Astrocyte (in vitro differentiated cells and primary cell): ENCODE data around the gene PLPP1. TPM values are rescaled to one million over a fixed set of nuclear protein-coding genes. Genes with fewer than 3 reads are reported as not detected.

Experiments
- DNase-seq: peaks from one replicate; pipeline ENCODE4 v3.0.0-alpha.2; 2010; ENCODE audit warnings: low read depth
- FAIRE-seq: peaks from 2 replicates; lab custom pipeline; 2011; peaks lifted over from hg19 to GRCh38; lab: Jason Lieb, UNC
- H2AFZ ChIP-seq: 2 replicates; pipeline ENCODE4 v1.6.0; 2012; ENCODE audit warnings: low read depth, low read length, inconsistent platforms
- H3K27ac ChIP-seq: 2 replicates; pipeline ENCODE4 v1.5.1; 2011; ENCODE audit warnings: low read depth, low read length, inconsistent platforms
- H3K27me3 ChIP-seq: 2 replicates; pipeline ENCODE4 v1.6.0; 2011; ENCODE audit warnings: low read length, inconsistent platforms; ENCODE audit not compliant: insufficient read depth
- H3K36me3 ChIP-seq: 2 replicates; pipeline ENCODE4 v1.5.1; 2011; ENCODE audit warnings: low read length, inconsistent platforms; ENCODE audit not compliant: insufficient read depth
- H3K4me1 ChIP-seq: 2 replicates; pipeline ENCODE4 v1.5.1; 2011; ENCODE audit warnings: low read length, inconsistent platforms; ENCODE audit not compliant: insufficient read depth
- H3K4me2 ChIP-seq: 2 replicates; pipeline ENCODE4 v1.6.0; 2012; ENCODE audit warnings: low read length, inconsistent platforms
- H3K4me3 ChIP-seq: 2 replicates; pipeline ENCODE4 v1.5.1; 2011; ENCODE audit warnings: low read depth, mild to moderate bottlenecking, low read length, inconsistent platforms; ENCODE audit not compliant: insufficient read depth
- H3K79me2 ChIP-seq: 2 replicates; pipeline ENCODE4 v1.6.0; 2012; ENCODE audit warnings: mild to moderate bottlenecking, low read length, inconsistent platforms; ENCODE audit not compliant: insufficient read depth
- H3K9ac ChIP-seq: 2 replicates; pipeline ENCODE4 v1.6.0; 2012; ENCODE audit warnings: mild to moderate bottlenecking, low read length, inconsistent platforms
- H3K9me3 ChIP-seq: 2 replicates; pipeline ENCODE4 v1.5.1; 2012; ENCODE audit warnings: low read depth, mild to moderate bottlenecking, low read length, inconsistent platforms; ENCODE audit not compliant: insufficient read depth
- H4K20me1 ChIP-seq: 2 replicates; pipeline ENCODE4 v1.6.0; 2012; ENCODE audit warnings: low read length, inconsistent platforms; ENCODE audit not compliant: insufficient read depth
- H3K27ac Mint-ChIP-seq: one replicate; pipeline ENCODE4 v1.8.0; 2021; ENCODE audit warnings: mild to moderate bottlenecking, mixed read lengths; ENCODE audit not compliant: unreplicated experiment
- H3K27me3 Mint-ChIP-seq: one replicate; pipeline ENCODE4 v1.8.0; 2021; ENCODE audit warnings: low read depth, mixed read lengths; ENCODE audit not compliant: unreplicated experiment
- H3K36me3 Mint-ChIP-seq: one replicate; pipeline ENCODE4 v1.8.0; 2021; ENCODE audit warnings: low read depth, mixed read lengths; ENCODE audit not compliant: unreplicated experiment
- H3K4me1 Mint-ChIP-seq: one replicate; pipeline ENCODE4 v1.8.0; 2021; ENCODE audit warnings: low read depth, mixed read lengths; ENCODE audit not compliant: unreplicated experiment
- H3K4me3 Mint-ChIP-seq: one replicate; pipeline ENCODE4 v1.8.0; 2021; ENCODE audit warnings: mild to moderate bottlenecking, moderate library complexity, mixed read lengths; ENCODE audit not compliant: unreplicated experiment
- H3K9me3 Mint-ChIP-seq: one replicate; pipeline ENCODE4 v1.8.0; 2021; ENCODE audit warnings: mild to moderate bottlenecking, mixed read lengths; ENCODE audit not compliant: unreplicated experiment
- EZH2 ChIP-seq: IDR thresholded peaks from 2 replicates; pipeline ENCODE4 v1.6.1; 2012; ENCODE audit warnings: mild to moderate bottlenecking, low read length, inconsistent platforms; ENCODE audit not compliant: insufficient read depth
- total RNA-seq: library from RNA; stranded (reverse); gene quantifications from 2 replicates; pipeline ENCODE4 v1.2.1, GENCODE V29; 2021
- TF ChIP-seq, protein P1 (sequence below): IDR thresholded peaks from 2 replicates; pipeline ENCODE4 v1.5.1; 2011; ENCODE audit warnings: low read depth, mild to moderate bottlenecking, inconsistent platforms, low read length, moderate library complexity; ENCODE audit not compliant: insufficient read depth

Gene PLPP1
- total RNA-seq, 1 donor from 2014 or later = 56.3 TPM

DNA sequence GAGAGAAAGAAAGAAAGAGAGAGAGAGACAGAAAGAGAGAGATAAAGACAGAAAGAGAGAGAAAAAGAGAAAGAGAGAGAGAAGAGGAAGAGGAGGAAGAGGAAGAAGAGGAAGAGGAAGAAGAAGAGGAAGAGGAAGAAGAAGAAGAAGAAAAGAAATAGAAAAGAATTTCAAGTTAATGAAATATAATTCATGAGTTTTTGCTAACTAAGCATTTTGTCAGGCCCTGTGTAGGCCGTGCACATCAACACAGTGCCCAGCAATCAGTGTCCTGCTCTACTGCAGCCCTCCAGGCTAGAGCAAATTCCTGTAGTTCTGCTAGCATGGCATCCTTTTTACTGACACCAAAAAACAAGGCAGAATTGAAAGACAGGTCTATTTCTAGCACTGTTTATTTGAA, 62.1 kb downstream of the PLPP1 start:
- Histone ChIP-seq H3K79me2 (peaks cover 4% of the 10 kb centered on the region), H3K9ac (no peak overlapping the region), H3K4me1 (no peaks in the 10 kb centered on the region), H3K27ac (no peak overlapping the region), H3K4me2 (no peak overlapping the region), H2AFZ (no peak overlapping the region), H3K9me3 (no peaks in the 10 kb centered on the region), H3K4me3 (no peak overlapping the region), H3K36me3 (no peaks in the 10 kb centered on the region), H4K20me1 (peaks cover 6% of the 10 kb centered on the region), H3K27me3 (no peaks in the 10 kb centered on the region)
- no peak for TF ChIP-seq EZH2
- TF ChIP-seq, protein P1, sequence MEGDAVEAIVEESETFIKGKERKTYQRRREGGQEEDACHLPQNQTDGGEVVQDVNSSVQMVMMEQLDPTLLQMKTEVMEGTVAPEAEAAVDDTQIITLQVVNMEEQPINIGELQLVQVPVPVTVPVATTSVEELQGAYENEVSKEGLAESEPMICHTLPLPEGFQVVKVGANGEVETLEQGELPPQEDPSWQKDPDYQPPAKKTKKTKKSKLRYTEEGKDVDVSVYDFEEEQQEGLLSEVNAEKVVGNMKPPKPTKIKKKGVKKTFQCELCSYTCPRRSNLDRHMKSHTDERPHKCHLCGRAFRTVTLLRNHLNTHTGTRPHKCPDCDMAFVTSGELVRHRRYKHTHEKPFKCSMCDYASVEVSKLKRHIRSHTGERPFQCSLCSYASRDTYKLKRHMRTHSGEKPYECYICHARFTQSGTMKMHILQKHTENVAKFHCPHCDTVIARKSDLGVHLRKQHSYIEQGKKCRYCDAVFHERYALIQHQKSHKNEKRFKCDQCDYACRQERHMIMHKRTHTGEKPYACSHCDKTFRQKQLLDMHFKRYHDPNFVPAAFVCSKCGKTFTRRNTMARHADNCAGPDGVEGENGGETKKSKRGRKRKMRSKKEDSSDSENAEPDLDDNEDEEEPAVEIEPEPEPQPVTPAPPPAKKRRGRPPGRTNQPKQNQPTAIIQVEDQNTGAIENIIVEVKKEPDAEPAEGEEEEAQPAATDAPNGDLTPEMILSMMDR = no peak
- peaks cover 2% of the 10 kb centered on the region for H3K36me3 Mint-ChIP-seq
- H3K4me3 Mint-ChIP-seq = no peak overlapping the region
- H3K9me3 Mint-ChIP-seq = no peaks in the 10 kb centered on the region
- no peak overlapping the region for H3K27ac Mint-ChIP-seq
- peaks cover 4% of the 10 kb centered on the region for H3K4me1 Mint-ChIP-seq
- DNase-seq (no peak), FAIRE-seq (no peak)
- no peaks in the 10 kb centered on the region for H3K27me3 Mint-ChIP-seq

DNA sequence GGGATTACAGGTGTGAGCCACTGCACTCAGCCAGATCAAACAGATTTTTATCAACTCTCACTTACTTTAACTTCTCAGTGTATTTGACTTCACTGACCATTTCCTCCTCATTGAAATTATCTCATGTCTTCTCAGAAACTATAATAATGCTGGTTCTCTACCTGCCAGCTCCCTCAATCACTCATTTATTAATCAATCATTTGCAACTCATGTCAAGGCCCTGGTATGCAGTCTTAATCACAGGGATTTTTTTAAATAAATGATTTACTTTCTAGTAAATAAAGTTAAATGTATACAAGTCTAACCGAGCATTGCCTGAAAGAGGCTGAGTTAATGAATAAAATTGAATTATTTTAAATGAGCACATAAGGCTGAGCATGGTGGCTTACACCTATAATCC, 63.3 kb downstream of the PLPP1 start:
- Histone ChIP-seq H3K4me1 (no peaks in the 10 kb centered on the region), H3K36me3 (peaks cover 3% of the 10 kb centered on the region), H3K4me2 (no peak overlapping the region), H3K9me3 (no peaks in the 10 kb centered on the region), H3K27ac (no peak overlapping the region), H3K4me3 (no peak overlapping the region), H2AFZ (no peak overlapping the region), H4K20me1 (peaks cover 4% of the 10 kb centered on the region), H3K79me2 (peaks cover under 1% of the 10 kb centered on the region), H3K27me3 (no peaks in the 10 kb centered on the region), H3K9ac (no peak overlapping the region)
- peaks cover 2% of the 10 kb centered on the region for H3K4me1 Mint-ChIP-seq
- H3K36me3 Mint-ChIP-seq = peaks cover 2% of the 10 kb centered on the region
- TF ChIP-seq, protein P1 = no peak
- TF ChIP-seq EZH2 = no peak
- no peak overlapping the region for H3K27ac Mint-ChIP-seq
- DNase-seq (no peak), FAIRE-seq (no peak)
- no peak overlapping the region for H3K4me3 Mint-ChIP-seq
- H3K27me3 Mint-ChIP-seq = no peaks in the 10 kb centered on the region
- H3K9me3 Mint-ChIP-seq = no peaks in the 10 kb centered on the region

DNA sequence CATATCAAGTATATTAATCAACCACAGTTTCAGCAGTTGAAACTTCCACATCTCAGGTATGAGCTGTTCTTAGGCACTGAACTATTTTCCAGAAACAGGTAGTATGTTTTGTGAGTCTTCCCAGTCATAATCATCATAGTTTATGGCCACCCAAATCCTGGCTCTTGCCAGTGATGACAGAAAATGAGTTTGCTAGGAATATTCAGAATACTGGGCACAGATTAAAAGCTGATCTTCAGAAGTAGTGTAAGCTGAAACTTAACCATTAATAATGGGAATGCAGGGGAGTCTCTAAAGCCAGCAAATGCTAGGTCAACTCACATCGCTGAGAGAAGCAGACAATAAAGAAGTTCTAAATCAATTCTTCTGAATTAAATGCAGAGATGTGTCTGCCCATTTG, 64.5 kb downstream of the PLPP1 start:
- no peaks in the 10 kb centered on the region for H3K79me2 ChIP-seq
- no peaks in the 10 kb centered on the region for H3K27me3 ChIP-seq
- FAIRE-seq = no peak

More for the DNA sequence above, 64.5 kb downstream of the PLPP1 start:
- no peak for TF ChIP-seq EZH2
- TF ChIP-seq, protein P1 = no peak
- H3K4me1 ChIP-seq = no peaks in the 10 kb centered on the region
- no peak overlapping the region for H2AFZ ChIP-seq
- H3K4me2 ChIP-seq = no peak overlapping the region
- peaks cover 2% of the 10 kb centered on the region for H4K20me1 ChIP-seq
- DNase-seq = no peak
- H3K4me1 Mint-ChIP-seq = no peaks in the 10 kb centered on the region
- H3K9ac ChIP-seq = no peak overlapping the region
- no peaks in the 10 kb centered on the region for H3K27me3 Mint-ChIP-seq
- no peaks in the 10 kb centered on the region for H3K9me3 ChIP-seq
- no peak overlapping the region for H3K4me3 Mint-ChIP-seq
- H3K27ac ChIP-seq = no peak overlapping the region
- H3K9me3 Mint-ChIP-seq = no peaks in the 10 kb centered on the region
- H3K27ac Mint-ChIP-seq = no peak overlapping the region
- H3K36me3 Mint-ChIP-seq = peaks cover 7% of the 10 kb centered on the region
- H3K36me3 ChIP-seq = peaks cover 3% of the 10 kb centered on the region
- H3K4me3 ChIP-seq = no peak overlapping the region
